AG09309 (cell line): ENCODE data around the gene SCGB1D1.

Experiments used
- DNase-seq: peaks from one replicate; pipeline ENCODE4 v3.0.0-alpha.2; 2010; ENCODE audit warnings: low read depth
- H3K4me3 ChIP-seq: 2 replicates; pipeline ENCODE4 v1.5.1; 2011; ENCODE audit warnings: mild to moderate bottlenecking, low read depth, low read length, moderate library complexity; ENCODE audit not compliant: control insufficient read depth
- TF ChIP-seq, protein P1 (sequence below): IDR thresholded peaks from 2 replicates; pipeline ENCODE4 v1.5.1; 2011; ENCODE audit warnings: mild to moderate bottlenecking, low read depth, low read length, inconsistent platforms; ENCODE audit not compliant: insufficient read depth, control insufficient read depth; ENCODE audit errors: missing control alignments

SCGB1D1 gene

DNA sequence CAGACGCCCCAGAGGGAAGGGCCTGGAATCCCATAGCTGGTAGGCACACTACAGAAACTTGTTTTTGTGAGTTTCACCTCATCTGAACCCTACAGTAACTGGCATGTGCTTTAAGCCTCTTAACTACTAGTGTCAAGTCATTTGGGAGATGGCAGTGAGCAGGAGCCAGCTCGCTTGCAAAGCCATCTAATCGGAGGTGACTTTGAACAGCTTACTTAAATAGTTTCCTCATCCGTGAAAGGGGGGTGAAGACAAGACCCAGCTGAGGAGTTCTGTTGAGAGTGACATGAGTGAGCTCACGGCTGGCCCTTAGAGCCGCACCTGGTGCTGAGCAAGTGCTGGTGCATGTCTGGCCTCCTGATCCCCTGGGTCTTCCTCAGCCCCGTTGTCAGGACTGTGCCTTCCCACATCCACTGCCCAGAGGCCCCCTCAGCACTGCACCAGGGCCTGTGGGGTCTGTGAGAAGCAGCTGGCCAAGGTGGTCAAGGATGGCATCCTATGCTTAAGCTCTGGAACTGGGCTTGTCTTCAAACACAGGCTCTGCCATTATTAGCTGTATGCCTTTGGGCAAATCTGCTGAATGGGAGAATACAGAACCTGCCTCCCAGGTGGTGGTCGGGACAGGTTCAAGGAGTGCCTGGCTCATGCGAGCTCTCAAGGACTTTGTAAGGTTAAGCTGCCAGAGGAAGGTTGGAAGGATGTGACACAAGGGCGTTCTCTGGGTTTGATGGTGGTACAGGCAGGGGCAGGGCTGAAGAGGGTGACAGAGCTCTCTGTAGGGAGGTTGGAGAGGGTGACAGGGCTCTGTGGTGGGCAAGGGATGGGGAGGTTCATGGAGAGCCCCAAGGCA is 38.9 kb upstream of the SCGB1D1 start:
- H3K4me3 ChIP-seq, result no peak overlapping the region
- DNase-seq, result no peak
- TF ChIP-seq, protein P1, sequence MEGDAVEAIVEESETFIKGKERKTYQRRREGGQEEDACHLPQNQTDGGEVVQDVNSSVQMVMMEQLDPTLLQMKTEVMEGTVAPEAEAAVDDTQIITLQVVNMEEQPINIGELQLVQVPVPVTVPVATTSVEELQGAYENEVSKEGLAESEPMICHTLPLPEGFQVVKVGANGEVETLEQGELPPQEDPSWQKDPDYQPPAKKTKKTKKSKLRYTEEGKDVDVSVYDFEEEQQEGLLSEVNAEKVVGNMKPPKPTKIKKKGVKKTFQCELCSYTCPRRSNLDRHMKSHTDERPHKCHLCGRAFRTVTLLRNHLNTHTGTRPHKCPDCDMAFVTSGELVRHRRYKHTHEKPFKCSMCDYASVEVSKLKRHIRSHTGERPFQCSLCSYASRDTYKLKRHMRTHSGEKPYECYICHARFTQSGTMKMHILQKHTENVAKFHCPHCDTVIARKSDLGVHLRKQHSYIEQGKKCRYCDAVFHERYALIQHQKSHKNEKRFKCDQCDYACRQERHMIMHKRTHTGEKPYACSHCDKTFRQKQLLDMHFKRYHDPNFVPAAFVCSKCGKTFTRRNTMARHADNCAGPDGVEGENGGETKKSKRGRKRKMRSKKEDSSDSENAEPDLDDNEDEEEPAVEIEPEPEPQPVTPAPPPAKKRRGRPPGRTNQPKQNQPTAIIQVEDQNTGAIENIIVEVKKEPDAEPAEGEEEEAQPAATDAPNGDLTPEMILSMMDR, result no peak

DNA sequence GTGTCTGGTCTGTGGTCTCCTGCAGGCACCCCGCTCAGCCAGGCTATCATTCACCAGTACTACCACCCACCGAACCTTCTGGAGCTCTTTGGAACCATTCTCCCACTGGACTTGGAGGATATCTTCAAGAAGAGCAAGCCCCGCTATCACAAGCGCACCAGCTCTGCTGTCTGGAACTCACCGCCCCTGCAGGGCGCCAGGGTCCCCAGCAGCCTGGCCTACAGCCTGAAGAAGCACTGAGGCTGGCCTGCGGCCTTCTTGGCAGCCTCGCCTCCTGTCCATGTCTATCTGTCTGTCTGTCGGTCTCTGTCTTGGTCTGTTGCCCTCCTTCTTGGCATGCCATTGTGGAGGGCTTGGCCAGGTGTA is 38.3 kb upstream of the SCGB1D1 start:
- TF ChIP-seq, protein P1, result no peak
- no peak for DNase-seq
- H3K4me3 ChIP-seq, result no peak overlapping the region

DNA sequence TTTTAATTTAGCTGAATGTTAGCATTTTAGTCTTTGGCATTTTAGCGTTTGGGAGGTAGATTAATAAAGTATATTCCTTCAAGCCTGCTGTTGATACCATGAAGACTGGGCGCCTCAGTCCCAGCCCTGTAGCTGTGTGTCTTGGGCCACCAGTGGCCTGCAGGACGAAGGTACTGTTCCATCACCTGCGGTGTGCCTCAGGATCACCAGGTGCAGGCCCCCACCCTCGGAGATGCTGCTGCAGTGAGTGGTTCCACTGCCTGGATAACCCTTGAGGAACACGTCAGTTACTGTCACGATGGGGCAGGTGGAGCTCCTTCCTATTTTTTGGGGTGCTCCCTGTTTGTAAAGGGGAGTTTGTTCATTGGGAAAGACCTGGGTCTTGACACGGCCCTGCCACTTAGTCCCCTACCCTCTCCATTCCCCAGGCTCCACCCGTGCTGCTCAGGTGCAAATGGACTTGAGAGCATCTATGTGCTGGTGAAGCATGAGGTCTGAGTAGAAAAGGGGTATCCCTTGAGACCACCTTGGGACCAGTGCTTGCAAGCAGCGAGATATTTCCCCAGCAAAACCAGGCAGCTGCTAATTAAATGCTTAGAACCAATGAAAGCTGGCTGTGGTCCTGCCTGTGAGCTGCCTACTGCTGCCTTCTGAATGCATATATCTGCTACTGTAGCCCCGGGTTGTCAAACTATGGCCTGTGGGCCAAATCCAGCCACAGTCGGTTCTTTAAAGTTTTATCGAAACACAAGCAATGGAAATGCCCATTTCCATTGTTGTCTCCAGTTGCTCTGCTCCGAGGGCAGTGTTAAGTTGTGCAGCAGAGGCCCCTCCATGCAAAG is 37.5 kb upstream of the SCGB1D1 start:
- H3K4me3 ChIP-seq, result no peak overlapping the region
- no peak for DNase-seq
- TF ChIP-seq, protein P1, result no peak

DNA sequence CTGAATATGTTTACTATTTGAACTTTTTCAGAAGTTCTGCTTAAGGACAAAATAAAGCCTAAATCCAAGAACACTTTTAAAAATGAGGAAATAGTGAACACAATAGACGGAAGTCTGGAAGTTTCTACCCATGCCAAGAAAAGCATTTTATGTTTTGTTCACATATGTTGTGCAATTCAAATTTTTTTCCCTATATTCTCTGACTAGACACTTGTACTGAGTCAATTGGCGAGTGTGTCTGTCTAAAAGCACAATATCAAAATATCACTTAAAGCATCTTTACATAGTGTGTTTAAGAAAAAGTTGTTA is 37.0 kb upstream of the SCGB1D1 start:
- no peak for DNase-seq
- TF ChIP-seq, protein P1, result no peak
- no peak overlapping the region for H3K4me3 ChIP-seq

DNA sequence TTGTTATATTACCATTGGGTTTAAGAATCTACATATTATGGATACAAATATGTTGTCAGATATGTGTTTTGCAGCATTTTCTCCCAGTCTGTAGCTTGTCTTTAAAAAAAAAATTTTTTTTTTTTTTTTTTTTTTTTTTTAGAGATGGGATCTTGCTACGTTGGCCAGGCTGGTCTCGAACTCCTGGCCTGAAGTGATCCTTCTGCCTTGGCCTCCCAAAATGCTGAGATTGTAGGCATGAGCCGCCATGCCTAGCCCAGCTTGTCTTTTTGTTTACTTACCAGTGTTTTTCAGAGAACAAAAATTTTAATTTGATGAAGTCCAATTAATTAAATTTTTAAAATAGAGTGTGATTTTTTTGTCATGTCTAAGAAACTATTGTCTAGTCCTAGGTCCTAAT is 36.4 kb upstream of the SCGB1D1 start:
- TF ChIP-seq, protein P1, result no peak
- DNase-seq, result no peak
- H3K4me3 ChIP-seq, result no peak overlapping the region

DNA sequence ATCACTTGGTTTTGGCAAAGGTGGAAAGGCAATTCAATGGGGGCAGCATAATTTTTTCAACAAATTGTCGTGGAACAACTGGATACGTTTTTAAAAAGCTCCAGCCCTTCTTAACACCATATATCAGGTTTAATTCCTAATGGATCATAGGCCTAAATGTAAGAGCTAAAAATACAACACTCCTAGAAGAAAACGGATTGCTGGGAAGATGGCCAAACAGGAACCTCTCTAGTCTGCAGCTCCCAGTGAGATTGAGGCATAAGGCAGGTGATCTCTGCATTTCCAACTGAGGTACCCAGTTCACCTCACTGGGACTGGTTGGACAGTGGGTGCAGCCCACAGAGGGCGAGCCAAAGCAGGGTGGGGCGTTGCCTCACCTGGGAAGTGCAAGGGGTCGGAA is 32.4 kb upstream of the SCGB1D1 start:
- H3K4me3 ChIP-seq, result no peak overlapping the region
- DNase-seq, result no peak
- TF ChIP-seq, protein P1, result no peak
